Activated B cell treated with CpG ODN at 0.5 μM for 24 hours (primary cell): ENCODE results near the gene RAB17. TPM values are rescaled to one million over a fixed set of nuclear protein-coding genes. Genes with fewer than 3 reads are reported as not detected.

Source experiments
- ATAC-seq: fragments of 200-7000 bp; cut with Tn5 transposase; one replicate; pipeline ENCODE4 v1.10.0; 2021; ENCODE audit warnings: low read depth, mild to moderate bottlenecking, moderate library complexity
- CTCF ChIA-PET: fragments of 350-600 bp; sonication (Branson Sonifier 250); formaldehyde crosslinking; loops from one replicate; lab custom pipeline; 2021; ENCODE audit warnings: antibody characterized with exemption; lab: Charles Lee
- POLR2A ChIA-PET: fragments of 350-600 bp; sonication (Branson Sonifier 250); formaldehyde crosslinking; loops from one replicate; lab custom pipeline; 2021; ENCODE audit warnings: antibody characterized with exemption; lab: Charles Lee
- DNase-seq: peaks from one replicate; pipeline ENCODE4 v3.0.0; 2022
- H3K27ac Mint-ChIP-seq: one replicate; pipeline ENCODE4 v1.8.0; 2020; ENCODE audit warnings: mixed read lengths
- H3K27me3 Mint-ChIP-seq: one replicate; pipeline ENCODE4 v1.8.0; 2021; ENCODE audit warnings: mixed read lengths
- H3K36me3 Mint-ChIP-seq: one replicate; pipeline ENCODE4 v1.8.0; 2021; ENCODE audit warnings: low read depth, mixed read lengths
- H3K4me1 Mint-ChIP-seq: one replicate; pipeline ENCODE4 v1.8.0; 2021; ENCODE audit warnings: mixed read lengths
- H3K4me3 Mint-ChIP-seq: one replicate; pipeline ENCODE4 v1.8.0; 2020; ENCODE audit warnings: mild to moderate bottlenecking, mixed read lengths
- H3K9me3 Mint-ChIP-seq: one replicate; pipeline ENCODE4 v1.8.0; 2020; ENCODE audit warnings: mixed read lengths
- CTCF ChIP-seq: fragments of 200-600 bp; IDR thresholded peaks from one replicate; pipeline ENCODE4 v1.8.0; 2022; ENCODE audit warnings: antibody characterized with exemption, mild to moderate bottlenecking
- intact Hi-C: fragments of 100-400 bp; cut with micrococcal nuclease; formaldehyde crosslinking; loops from one replicate; pipeline ENCODE4 v1.15.1; 2024
- total RNA-seq: library from RNA; stranded (reverse); gene quantifications from 2 replicates; pipeline ENCODE4 v1.2.3, GENCODE V29; 2022

The RAB17 gene
- total RNA-seq, 1 donor from 2014 or later = not detected

- Mint-ChIP-seq H3K9me3 (no peaks in the 10 kb centered on the region), H3K4me3 (no peak overlapping the region), H3K27ac (no peak overlapping the region), H3K36me3 (no peaks in the 10 kb centered on the region), H3K4me1 (no peaks in the 10 kb centered on the region), H3K27me3 (peaks cover 10% of the 10 kb centered on the region)
- no peak for TF ChIP-seq CTCF
- ATAC-seq (no peak), DNase-seq (no peak)
- intact Hi-C loops = no loop called here
- ChIA-PET POLR2A (no interaction called here), CTCF (interaction anchor here (0.8 to 1.4 kb wide), 2 partner anchors 23 to 36 kb away, joined by 3 to 4 read pairs; no protein-coding TSS in a partner anchor)
Observed at GRCh38 chr2:237535385-237536082, 55.0 kb downstream of the RAB17 start.

DNA sequence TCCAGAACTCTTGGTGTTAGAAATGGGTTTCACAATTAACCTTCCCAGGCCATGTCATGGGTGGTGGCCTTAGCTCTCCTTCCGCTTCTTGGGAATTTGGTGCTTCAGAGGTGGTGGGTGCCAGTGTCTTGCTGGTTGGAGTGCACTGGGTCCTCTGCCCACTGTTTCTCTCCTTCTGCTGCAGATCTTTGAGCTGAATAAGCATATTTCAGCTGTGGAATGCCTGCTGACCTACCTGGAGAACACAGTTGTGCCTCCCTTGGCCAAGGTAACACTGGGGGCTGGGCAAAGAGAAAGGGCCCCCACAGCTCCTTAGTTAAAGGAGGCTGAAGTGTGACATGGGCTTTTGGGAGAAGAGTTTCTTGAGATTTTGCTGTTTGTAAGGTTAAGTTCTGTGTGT lies 56.2 kb downstream of the RAB17 start:
- ATAC-seq = no peak
- intact Hi-C loops = no loop called here
- peaks cover 3% of the 10 kb centered on the region for H3K4me1 Mint-ChIP-seq
- H3K27me3 Mint-ChIP-seq = peaks cover 8% of the 10 kb centered on the region
- H3K36me3 Mint-ChIP-seq = no peaks in the 10 kb centered on the region
- no peak for TF ChIP-seq CTCF
- H3K27ac Mint-ChIP-seq = no peak overlapping the region
- no peaks in the 10 kb centered on the region for H3K9me3 Mint-ChIP-seq
- no peak for DNase-seq
- H3K4me3 Mint-ChIP-seq = no peak overlapping the region
- CTCF ChIA-PET = interaction anchor here (1.4 kb wide), 1 partner anchor 21 kb away, joined by 4 read pairs; no protein-coding TSS in a partner anchor
- POLR2A ChIA-PET = no interaction called here

DNA sequence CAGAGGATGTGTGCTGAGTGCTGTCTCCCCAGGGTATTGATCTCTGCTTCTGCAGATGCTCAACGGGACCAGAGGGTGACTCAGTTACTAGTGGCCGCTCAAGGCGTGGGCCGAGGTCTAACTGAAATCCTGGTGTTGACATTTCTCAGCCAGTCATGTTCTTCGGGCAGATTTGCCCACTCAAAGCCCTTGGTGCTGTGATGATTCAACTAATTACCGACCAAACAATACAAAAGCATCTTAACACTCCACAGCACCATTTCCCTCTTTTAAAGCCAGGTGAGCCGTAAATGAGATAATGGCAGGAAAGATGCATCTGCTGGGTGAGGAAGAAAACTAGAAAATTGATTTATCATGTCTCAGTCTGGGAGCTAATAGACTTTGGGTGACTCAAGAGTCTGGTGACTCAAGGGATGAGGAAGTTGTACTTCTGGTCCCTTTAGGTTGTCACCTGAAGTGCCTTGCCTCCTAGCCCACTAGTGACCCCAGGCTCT lies 56.8 kb downstream of the RAB17 start:
- Mint-ChIP-seq H3K36me3 (no peaks in the 10 kb centered on the region), H3K27me3 (peaks cover 8% of the 10 kb centered on the region), H3K4me3 (no peak overlapping the region), H3K9me3 (no peaks in the 10 kb centered on the region), H3K27ac (no peak overlapping the region), H3K4me1 (peaks cover 6% of the 10 kb centered on the region)
- no peak for ATAC-seq
- no peak for TF ChIP-seq CTCF
- ChIA-PET CTCF (no interaction called here), POLR2A (no interaction called here)
- no peak for DNase-seq
- intact Hi-C loops = no loop called here

DNA sequence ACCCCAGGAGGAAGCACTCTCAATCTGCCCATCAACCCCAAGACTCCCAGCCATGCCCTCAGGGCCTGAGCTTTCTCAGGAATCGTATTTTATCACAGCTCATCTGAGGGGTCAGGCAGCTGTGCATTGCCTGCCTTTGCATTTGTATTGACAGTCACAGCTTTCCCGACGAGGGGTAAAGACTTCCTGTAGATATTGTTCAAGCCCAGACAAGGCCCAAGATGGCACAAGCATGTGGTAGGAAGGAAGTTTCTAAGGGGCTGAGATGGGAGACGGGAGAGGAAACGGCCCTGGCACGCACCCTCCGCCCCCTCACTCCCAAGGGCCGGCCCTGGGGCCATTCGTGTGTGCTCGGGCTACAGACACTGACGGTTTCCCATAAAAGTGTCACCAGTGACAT lies 58.4 kb downstream of the RAB17 start:
- no peak for TF ChIP-seq CTCF
- H3K4me3 Mint-ChIP-seq = no peak overlapping the region
- H3K4me1 Mint-ChIP-seq = peaks cover 6% of the 10 kb centered on the region
- no peak overlapping the region for H3K27ac Mint-ChIP-seq
- H3K36me3 Mint-ChIP-seq = no peaks in the 10 kb centered on the region
- ATAC-seq (no peak), DNase-seq (no peak)
- H3K9me3 Mint-ChIP-seq = no peaks in the 10 kb centered on the region
- intact Hi-C loops = no loop called here
- peaks cover 2% of the 10 kb centered on the region for H3K27me3 Mint-ChIP-seq
- ChIA-PET CTCF (no interaction called here), POLR2A (no interaction called here)

- no peak overlapping the region for H3K4me3 Mint-ChIP-seq
- no peak for TF ChIP-seq CTCF
- no peak for ATAC-seq
- H3K4me1 Mint-ChIP-seq = peaks cover 6% of the 10 kb centered on the region
- intact Hi-C loops = no loop called here
- H3K9me3 Mint-ChIP-seq = no peaks in the 10 kb centered on the region
- DNase-seq = no peak
- H3K27me3 Mint-ChIP-seq = no peaks in the 10 kb centered on the region
- H3K27ac Mint-ChIP-seq = no peak overlapping the region
- POLR2A ChIA-PET = no interaction called here
- H3K36me3 Mint-ChIP-seq = no peaks in the 10 kb centered on the region
- CTCF ChIA-PET = interaction anchor here (0.6 kb wide), 1 partner anchor 188 kb away, joined by 3 read pairs; no protein-coding TSS in a partner anchor
Observed at GRCh38 chr2:237530472-237531433, 59.8 kb downstream of the RAB17 start.
